ENCODE results near the gene SERPINB6. TPM values are rescaled to one million over a fixed set of nuclear protein-coding genes. Genes with fewer than 3 reads are reported as not detected.
"Not testable (repeated sequence)": the region's sequence is repeated elsewhere in the genome, so short reads cannot be mapped to it uniquely, and the experiment has no call there.

SERPINB6 gene
- total RNA-seq = 122 TPM

GRCh38 chr6:2971420-2972218, at the start of gene SERPINB6:
Gene SERPINB6, minus strand, starts transcription at chr6:2971567. Its CDS starts 12,235 bp downstream, at chr6:2959332.
- peak; percentile 89 for DNase-seq (ENCODE audit: low spot score)
- ATAC-seq = peak; percentile 90
- intact Hi-C loops (cut with DNase I) = no loop called here

GRCh38 chr6:3019749-3020320, 48.5 kb upstream of the SERPINB6 start:
- intact Hi-C loops (cut with DNase I) = no loop called here
- ATAC-seq = no peak
- DNase-seq (ENCODE audit: low spot score) = no peak

- ATAC-seq (no peak), DNase-seq (ENCODE audit: low spot score) (no peak)
- intact Hi-C loops (cut with DNase I) = no loop called here
Measured at GRCh38 chr6:3019065-3019464, 47.7 kb upstream of the SERPINB6 start.

- no peak for DNase-seq (ENCODE audit: low spot score)
- intact Hi-C loops (cut with DNase I) = no loop called here
- ATAC-seq = no peak
Measured at GRCh38 chr6:3017304-3017703, 45.9 kb upstream of the SERPINB6 start.

GRCh38 chr6:3016473-3017280, 45.3 kb upstream of the SERPINB6 start:
- no peak for ATAC-seq

GRCh38 chr6:3015144-3015543, 43.8 kb upstream of the SERPINB6 start:
- DNase-seq (ENCODE audit: low spot score) (no peak), ATAC-seq (no peak)
- intact Hi-C loops (cut with DNase I) = no loop called here

More at GRCh38 chr6:3016473-3017280, 45.3 kb upstream of the SERPINB6 start:
- intact Hi-C loops (cut with DNase I) = no loop called here
- DNase-seq (ENCODE audit: low spot score) = no peak

GRCh38 chr6:3014675-3015066, 43.3 kb upstream of the SERPINB6 start:
- no peak for DNase-seq (ENCODE audit: low spot score)
- intact Hi-C loops (cut with DNase I) = no loop called here
- ATAC-seq = no peak

- DNase-seq (ENCODE audit: low spot score) = no peak
- intact Hi-C loops (cut with DNase I) = no loop called here
- ATAC-seq = no peak
Measured at GRCh38 chr6:3013901-3014674, 42.7 kb upstream of the SERPINB6 start.

- intact Hi-C loops (cut with DNase I) = no loop called here
- ATAC-seq (no peak), DNase-seq (ENCODE audit: low spot score) (peak; percentile 59)
Measured at GRCh38 chr6:3013486-3013885, 42.1 kb upstream of the SERPINB6 start.

- ATAC-seq = no peak
- intact Hi-C loops (cut with DNase I) = no loop called here
- no peak for DNase-seq (ENCODE audit: low spot score)
Measured at GRCh38 chr6:3011592-3011991, 40.2 kb upstream of the SERPINB6 start.

- intact Hi-C loops (cut with DNase I) = no loop called here
- DNase-seq (ENCODE audit: low spot score) = no peak
- no peak for ATAC-seq
Measured at GRCh38 chr6:3011158-3011557, 39.8 kb upstream of the SERPINB6 start.

GRCh38 chr6:3009930-3010329, 38.6 kb upstream of the SERPINB6 start:
- intact Hi-C loops (cut with DNase I) = no loop called here
- DNase-seq (ENCODE audit: low spot score) (no peak), ATAC-seq (no peak)

GRCh38 chr6:3008712-3009265, 37.4 kb upstream of the SERPINB6 start:
- intact Hi-C loops (cut with DNase I); DNase-seq (ENCODE audit: low spot score); ATAC-seq: not testable (repeated sequence)

- DNase-seq (ENCODE audit: low spot score) (no peak), ATAC-seq (no peak)
- intact Hi-C loops (cut with DNase I) = no loop called here
Measured at GRCh38 chr6:3007571-3007970, 36.2 kb upstream of the SERPINB6 start.

- DNase-seq (ENCODE audit: low spot score) (no peak), ATAC-seq (no peak)
- intact Hi-C loops (cut with DNase I) = no loop called here
Measured at GRCh38 chr6:3006476-3006875, 35.1 kb upstream of the SERPINB6 start.

- DNase-seq (ENCODE audit: low spot score) = no peak
- no peak for ATAC-seq
- intact Hi-C loops (cut with DNase I) = no loop called here
Measured at GRCh38 chr6:3005874-3006273, 34.5 kb upstream of the SERPINB6 start.

- intact Hi-C loops (cut with DNase I) = no loop called here
- DNase-seq (ENCODE audit: low spot score) (no peak), ATAC-seq (no peak)
Measured at GRCh38 chr6:3005077-3005476, 33.7 kb upstream of the SERPINB6 start.

- DNase-seq (ENCODE audit: low spot score); ATAC-seq; intact Hi-C loops (cut with DNase I): not testable (repeated sequence)
Measured at GRCh38 chr6:3003226-3003625, 31.9 kb upstream of the SERPINB6 start.

GRCh38 chr6:3001773-3002293, 30.5 kb upstream of the SERPINB6 start:
- ATAC-seq (no peak), DNase-seq (ENCODE audit: low spot score) (no peak)
- intact Hi-C loops (cut with DNase I) = no loop called here

Measured in sciatic nerve (tissue), 2 donors.